GM21576 (cell line): ENCODE data around the gene INPP5D.
A peak's percentile ranks its signal among the peaks of the same experiment; 100 is the strongest.
"Not testable (repeated sequence)": the region's sequence is repeated elsewhere in the genome, so short reads cannot be mapped to it uniquely, and the experiment has no call there.

Experiments
- ATAC-seq: cut with Tn5 transposase; IDR thresholded peaks from one replicate; pipeline ENCODE4 v1.9.1; 2021; ENCODE audit warnings: mild to moderate bottlenecking, moderate library complexity; ENCODE audit not compliant: unreplicated experiment

Gene INPP5D

GRCh38 chr2:233092432-233093165, 32.5 kb downstream of the INPP5D start:
- ATAC-seq, result no peak

GRCh38 chr2:233093166-233093448, 33.0 kb downstream of the INPP5D start:
- no peak for ATAC-seq

- no peak for ATAC-seq
Observed at GRCh38 chr2:233093721-233094120, 33.6 kb downstream of the INPP5D start.

DNA sequence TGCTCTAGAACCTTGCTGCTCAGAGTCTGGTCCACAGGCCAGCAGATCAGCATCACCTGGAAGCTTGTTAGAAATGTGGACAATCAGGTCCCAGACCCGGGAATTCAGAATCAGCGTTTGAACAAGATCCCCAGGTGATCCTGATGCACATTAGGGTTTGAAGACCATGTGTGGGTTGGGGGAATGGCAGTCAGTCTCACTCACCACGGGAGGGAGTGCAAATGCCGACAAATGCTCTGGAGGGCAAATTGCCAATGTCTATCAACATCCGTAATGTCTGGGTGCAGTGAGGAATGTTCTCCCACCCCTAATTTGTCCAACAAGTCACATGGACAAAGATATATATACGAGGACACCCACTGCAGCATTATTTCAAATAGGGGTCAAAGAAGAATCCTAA, 34.5 kb downstream of the INPP5D start:
- ATAC-seq, result no peak

GRCh38 chr2:233096006-233096405, 35.9 kb downstream of the INPP5D start:
- ATAC-seq, result no peak

DNA sequence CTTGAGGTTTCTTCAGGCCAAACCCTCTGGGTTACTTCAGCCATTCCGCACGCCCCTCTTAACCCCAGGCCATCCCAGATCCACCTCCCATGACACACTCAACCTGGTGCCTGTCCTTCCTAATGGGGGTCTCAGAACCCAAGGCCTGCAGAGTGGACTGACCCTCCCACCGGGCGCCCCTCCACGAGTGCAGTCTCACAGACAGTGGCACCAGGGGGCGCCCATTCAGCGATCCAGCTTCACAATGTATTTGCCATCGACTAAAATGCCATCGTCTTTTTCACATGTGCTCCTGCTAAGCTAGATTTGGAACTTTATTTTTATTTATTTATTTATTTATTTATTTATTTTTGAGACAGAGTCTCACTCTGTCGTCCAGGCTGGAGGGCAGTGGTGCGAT, 38.5 kb downstream of the INPP5D start:
- no peak for ATAC-seq

DNA sequence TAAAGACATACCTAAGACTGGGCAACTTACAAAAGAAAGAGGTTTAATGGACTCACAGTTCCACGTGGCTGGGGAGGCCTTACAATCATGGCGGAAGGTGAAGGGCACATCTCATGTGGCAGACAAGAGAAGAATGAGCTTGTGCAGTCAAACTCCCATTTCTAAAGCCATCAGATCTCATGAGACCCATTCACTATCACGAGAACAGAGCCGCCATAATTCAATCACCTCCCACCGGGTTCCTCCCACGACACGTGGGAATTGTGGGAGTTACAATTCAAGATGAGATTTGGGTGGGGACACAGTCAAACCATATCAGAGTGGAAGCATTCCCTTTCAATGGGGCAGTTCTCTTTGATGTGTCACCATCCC, 39.7 kb downstream of the INPP5D start:
- not testable (repeated sequence) for ATAC-seq

- ATAC-seq, result peak; percentile 76
Observed at GRCh38 chr2:233100192-233100998, 40.3 kb downstream of the INPP5D start.

- ATAC-seq, result no peak
Observed at GRCh38 chr2:233101141-233101540, 41.0 kb downstream of the INPP5D start.

DNA sequence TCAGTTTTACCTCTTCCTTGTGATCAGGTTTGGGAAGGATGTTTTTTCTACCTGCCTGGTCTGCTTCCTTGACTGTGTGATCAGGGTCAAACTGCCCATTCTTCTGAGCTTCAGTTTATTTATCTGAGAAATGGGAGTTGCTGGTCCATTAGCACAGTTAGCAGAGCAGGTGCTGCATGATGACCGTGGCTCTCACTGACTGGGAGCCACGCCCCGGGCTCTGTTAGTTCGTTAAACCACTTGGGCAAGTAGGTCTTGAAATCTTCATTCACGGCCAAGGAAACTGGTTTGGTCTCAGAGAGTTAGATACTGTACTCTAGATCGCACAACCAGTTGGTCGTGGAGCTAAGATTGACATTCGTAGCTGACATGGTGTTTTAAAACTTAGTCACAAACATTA, 41.7 kb downstream of the INPP5D start:
- no peak for ATAC-seq

GRCh38 chr2:233105156-233105895, 45.2 kb downstream of the INPP5D start:
- ATAC-seq, result no peak

DNA sequence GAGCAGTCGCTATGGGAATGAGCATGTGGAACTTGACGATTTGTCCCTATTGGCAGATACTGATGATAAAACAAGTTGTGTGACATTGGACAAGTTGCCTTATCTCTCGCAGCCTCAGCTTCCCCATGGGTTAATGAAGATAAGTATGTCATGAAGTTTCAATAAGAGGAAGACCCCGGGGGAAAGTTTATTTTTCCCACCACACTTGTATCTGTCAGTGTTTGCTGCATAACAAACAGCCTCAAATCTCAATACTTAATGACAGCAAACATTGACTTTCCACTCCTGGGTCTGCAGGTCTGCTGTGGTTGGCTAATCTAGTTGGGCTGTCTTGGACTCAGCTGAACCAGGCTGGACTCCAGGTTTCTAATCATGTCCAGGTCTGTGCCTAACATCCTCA, 45.8 kb downstream of the INPP5D start:
- no peak for ATAC-seq

DNA sequence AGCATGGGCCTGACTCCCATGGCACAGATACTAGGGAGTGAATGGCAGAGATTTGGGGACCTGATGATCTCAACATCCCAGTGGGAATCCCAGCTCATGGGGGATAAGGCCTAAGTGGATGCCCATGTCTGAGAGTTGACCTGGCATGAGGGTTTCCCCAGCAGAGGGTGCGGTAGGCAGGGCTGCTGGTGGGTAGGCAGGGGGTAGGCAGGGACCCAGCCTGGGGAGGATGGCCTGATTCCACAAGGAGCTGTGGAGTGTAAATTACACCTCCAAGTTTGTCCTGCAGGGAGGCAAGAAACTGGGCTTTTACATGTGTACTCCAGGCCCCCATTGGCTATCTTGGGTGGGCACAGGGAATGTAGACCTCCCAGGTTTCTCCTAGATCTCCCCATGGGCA, 46.9 kb downstream of the INPP5D start:
- no peak for ATAC-seq

DNA sequence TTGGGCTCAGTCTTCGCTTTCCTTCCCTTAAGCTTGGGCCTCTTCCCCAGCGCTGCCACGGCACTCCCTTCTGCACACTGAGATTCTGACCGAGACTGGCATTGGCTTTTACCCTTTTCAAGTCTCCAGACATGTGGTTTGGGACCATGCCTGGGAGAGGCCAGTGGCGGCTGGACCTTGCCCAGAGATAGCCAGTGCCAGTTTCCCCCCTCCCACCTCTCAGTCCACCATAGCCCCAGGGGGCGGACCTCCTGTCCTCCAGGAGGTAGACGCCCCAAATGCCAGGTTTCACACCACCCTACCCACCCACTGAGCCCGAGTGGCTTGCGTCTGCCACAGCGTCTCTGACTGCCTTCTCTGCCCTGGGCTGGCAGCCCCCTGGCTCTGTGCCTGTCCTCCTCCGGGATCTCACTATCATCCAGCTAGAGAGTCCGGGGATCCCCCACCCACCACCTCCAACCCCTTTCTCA, 47.7 kb downstream of the INPP5D start:
- ATAC-seq, result no peak

- ATAC-seq, result no peak
Observed at GRCh38 chr2:233108611-233109490, 48.7 kb downstream of the INPP5D start.

- no peak for ATAC-seq
Observed at GRCh38 chr2:233111427-233111826, 51.3 kb downstream of the INPP5D start.

DNA sequence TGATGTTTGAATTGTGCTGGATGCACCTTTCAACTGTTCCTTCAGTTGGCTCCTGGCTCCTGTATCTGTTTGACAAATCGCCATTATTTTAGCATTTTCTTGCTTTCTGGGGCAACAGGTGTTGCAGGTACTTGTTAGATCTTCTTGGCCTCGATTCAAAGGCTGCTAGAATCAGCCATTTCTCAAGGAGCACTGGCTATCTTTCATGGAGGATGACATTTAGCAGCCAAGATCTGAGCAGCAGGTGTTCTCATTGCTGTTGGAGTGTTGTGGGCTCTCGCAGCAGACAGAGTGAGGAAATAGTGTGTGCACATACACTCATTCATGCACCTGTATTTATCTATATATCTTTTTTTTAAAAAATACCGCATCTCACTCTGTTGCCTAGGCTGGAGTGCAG, 52.2 kb downstream of the INPP5D start:
- no peak for ATAC-seq

- no peak for ATAC-seq
Observed at GRCh38 chr2:233112776-233113452, 52.8 kb downstream of the INPP5D start.

DNA sequence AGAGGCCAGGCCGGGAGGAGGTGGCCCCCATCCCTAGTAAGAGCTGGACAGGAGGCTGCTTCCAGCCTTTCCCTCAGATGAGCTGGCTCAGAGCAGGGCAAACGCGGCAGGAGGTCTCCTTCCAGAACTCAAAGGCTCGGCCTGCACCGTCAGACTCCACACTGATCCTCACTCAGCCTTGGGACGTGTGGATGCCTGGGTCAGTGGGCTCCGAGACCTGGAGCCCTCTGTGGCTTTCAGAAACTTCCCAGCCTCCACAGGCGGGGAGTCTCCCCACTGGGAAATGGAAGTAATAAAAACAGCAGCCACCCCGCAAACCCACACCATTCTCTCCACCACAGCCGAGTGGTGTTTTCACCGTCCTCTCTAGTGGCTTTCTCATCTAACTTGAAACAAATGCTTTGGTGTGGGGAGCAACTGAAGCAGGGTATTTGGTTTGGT, 54.3 kb downstream of the INPP5D start:
- no peak for ATAC-seq

DNA sequence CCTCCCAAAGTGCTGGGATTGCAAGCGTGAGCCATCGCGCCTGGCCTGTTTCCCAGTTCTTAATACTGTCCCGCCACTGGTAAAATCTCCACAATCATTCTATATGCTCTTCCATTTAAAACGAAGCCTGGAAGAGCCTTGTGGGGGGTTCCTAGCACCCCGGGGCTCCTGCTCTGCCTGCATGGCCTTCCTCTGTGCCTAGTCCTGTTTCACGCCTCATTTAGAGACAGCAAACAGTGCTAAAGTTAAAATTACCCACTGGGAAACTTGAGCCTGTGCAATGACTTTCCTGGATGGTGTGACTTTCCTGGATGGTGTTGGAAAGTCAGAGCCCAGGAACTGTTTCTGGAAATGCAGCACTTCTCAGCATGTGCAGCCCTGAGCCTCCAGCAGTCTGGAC, 55.0 kb downstream of the INPP5D start:
- ATAC-seq, result no peak
